Camera-type eye (tissue), 1 donor: Measurements from ENCODE around the gene IRF1. TPM values are rescaled to one million over a fixed set of nuclear protein-coding genes. Genes with fewer than 3 reads are reported as not detected.

Source experiments
- total RNA-seq: library from RNA; depleted of rRNA; stranded (reverse); fragments of >200 nt; gene quantifications from one replicate; pipeline ENCODE4 v1.2.3, GENCODE V29; 2014

Gene IRF1
- 11.2 TPM for total RNA-seq

GRCh38 chr5:132490484-132491367 lies at the start of gene IRF1:
IRF1 (minus strand) TSS chr5:132490773; CDS start chr5:132489478, 1,295 bp downstream.

Other genes starting within 250 kb of the IRF1 start
- gene PDLIM4, start 233.1 kb downstream of the IRF1 start, total RNA-seq = 15.4 TPM
- gene SLC22A4, start 196.4 kb downstream of the IRF1 start, total RNA-seq = 4.0 TPM
- 10.5 TPM for gene SLC22A5, start 121.1 kb downstream of the IRF1 start, total RNA-seq
- not detected for gene IL5, start 52.7 kb upstream of the IRF1 start, total RNA-seq
- 46.0 TPM for gene RAD50, start 66.2 kb upstream of the IRF1 start, total RNA-seq
- not detected for gene IL13, start 167.4 kb upstream of the IRF1 start, total RNA-seq
- not detected for gene IL4, start 183.2 kb upstream of the IRF1 start, total RNA-seq
- gene KIF3A, start 246.8 kb upstream of the IRF1 start, total RNA-seq = 49.0 TPM